Vagina (tissue), 2 donors: ENCODE measurements around the gene RAB18. TPM values are rescaled to one million over a fixed set of nuclear protein-coding genes. Genes with fewer than 3 reads are reported as not detected.

Experiments
- DNase-seq, 2 donors: peaks; one replicate each; pipeline ENCODE4 v3.0.0-alpha.2; 2017; ENCODE audit errors: extremely low spot score in 2 of 2
- H3K27ac ChIP-seq: fragments of 200-600 bp; sonication (generic); one replicate; pipeline ENCODE4 v1.5.1; 2019
- H3K27me3 ChIP-seq: fragments of 200-600 bp; sonication (generic); one replicate; pipeline ENCODE4 v1.5.1; 2019
- H3K36me3 ChIP-seq, 2 donors: fragments of 200-600 bp; sonication (generic); one replicate each; pipeline ENCODE4 v1.5.1; 2017 to 2019
- H3K4me1 ChIP-seq: fragments of 200-600 bp; sonication (generic); one replicate; pipeline ENCODE4 v1.5.1; 2019
- H3K4me3 ChIP-seq, 2 donors: fragments of 200-600 bp; sonication (generic); 1 replicate in 1 of 2; 2 replicates in 1 of 2; pipeline ENCODE4 v1.5.1; 2016 to 2019
- H3K9me3 ChIP-seq: fragments of 200-600 bp; sonication (generic); one replicate; pipeline ENCODE4 v1.5.1; 2019
- CTCF ChIP-seq, 3 experiments: fragments of 450-650 bp in 2 of 3; fragments of 200-600 bp in 1 of 3; sonication (generic) in 1 of 3; IDR thresholded peaks; one replicate each; pipeline ENCODE4 v1.5.1; 2017 to 2019; ENCODE audit warnings: antibody characterized with exemption in 3 of 3, mild to moderate bottlenecking in 2 of 3, moderate library complexity in 2 of 3
- POLR2A ChIP-seq, 2 donors: fragments of 450-650 bp; IDR thresholded peaks; one replicate each; pipeline ENCODE4 v1.6.1; 2017; ENCODE audit warnings: antibody characterized with exemption in 2 of 2, mild to moderate bottlenecking in 2 of 2, moderate library complexity in 2 of 2
- POLR2AphosphoS5 ChIP-seq, 2 donors: sonication (generic); formaldehyde crosslinking; IDR thresholded peaks; one replicate each; pipeline ENCODE4 v1.9.0; 2017; ENCODE audit warnings: antibody characterized with exemption in 2 of 2, mild to moderate bottlenecking in 2 of 2, low read depth in 1 of 2; ENCODE audit not compliant: insufficient read depth in 1 of 2
- intact Hi-C: fragments of 100-400 bp; cut with DNase I; formaldehyde crosslinking; loops from one replicate; pipeline ENCODE4 v1.15.1; 2023
- total RNA-seq: library from RNA; depleted of rRNA; stranded (reverse); fragments of >200 nt; gene quantifications from one replicate; pipeline ENCODE4 v1.2.3, GENCODE V29; 2016

The RAB18 gene
- total RNA-seq, 1 donor from 2014 or later: 34.9 TPM

- intact Hi-C loops: no loop called here
- Histone ChIP-seq H3K4me1 (no peaks in the 10 kb centered on the region), H3K27ac (no peak overlapping the region), H3K27me3 (no peaks in the 10 kb centered on the region), H3K4me3 (no peak overlapping the region), H3K9me3 (no peaks in the 10 kb centered on the region), H3K36me3 (peaks cover 0 to 27% of the 10 kb centered on the region in 2 donors)
- DNase-seq: no peak
- TF ChIP-seq POLR2AphosphoS5 (IDR thresholded peaks at IDR 0.05; ENCODE audit: insufficient read depth in 1 of 2, low read depth in 1 of 2) (no peak), CTCF (IDR thresholded peaks at IDR 0.05) (no peak), POLR2A (IDR thresholded peaks at IDR 0.05) (no peak)
These were observed 31.2 kb downstream of the RAB18 start for GRCh38 chr10:27535317-27535716.

GRCh38 chr10:27536437-27536836 is 32.3 kb downstream of the RAB18 start:
- no peak overlapping the region for H3K27ac ChIP-seq
- H3K36me3 ChIP-seq: peaks cover 0 to 27% of the 10 kb centered on the region in 2 donors

GRCh38 chr10:27537166-27537565 is 33.1 kb downstream of the RAB18 start:
- peaks cover 0 to 27% of the 10 kb centered on the region in 2 donors for H3K36me3 ChIP-seq
- H3K4me1 ChIP-seq: peaks cover 6% of the 10 kb centered on the region
- no peaks in the 10 kb centered on the region for H3K9me3 ChIP-seq
- intact Hi-C loops: no loop called here
- H3K4me3 ChIP-seq: no peak overlapping the region
- DNase-seq: no peak
- H3K27me3 ChIP-seq: no peaks in the 10 kb centered on the region
- no peak overlapping the region for H3K27ac ChIP-seq
- TF ChIP-seq CTCF (IDR thresholded peaks at IDR 0.05) (no peak), POLR2A (IDR thresholded peaks at IDR 0.05) (no peak), POLR2AphosphoS5 (IDR thresholded peaks at IDR 0.05; ENCODE audit: insufficient read depth in 1 of 2, low read depth in 1 of 2) (no peak)

More at GRCh38 chr10:27536437-27536836, 32.3 kb downstream of the RAB18 start:
- H3K4me3 ChIP-seq: no peak overlapping the region
- no peaks in the 10 kb centered on the region for H3K27me3 ChIP-seq
- DNase-seq: no peak
- no peaks in the 10 kb centered on the region for H3K9me3 ChIP-seq
- intact Hi-C loops: no loop called here
- TF ChIP-seq POLR2AphosphoS5 (IDR thresholded peaks at IDR 0.05; ENCODE audit: insufficient read depth in 1 of 2, low read depth in 1 of 2) (no peak), CTCF (IDR thresholded peaks at IDR 0.05) (no peak), POLR2A (IDR thresholded peaks at IDR 0.05) (no peak)
- no peaks in the 10 kb centered on the region for H3K4me1 ChIP-seq

DNA sequence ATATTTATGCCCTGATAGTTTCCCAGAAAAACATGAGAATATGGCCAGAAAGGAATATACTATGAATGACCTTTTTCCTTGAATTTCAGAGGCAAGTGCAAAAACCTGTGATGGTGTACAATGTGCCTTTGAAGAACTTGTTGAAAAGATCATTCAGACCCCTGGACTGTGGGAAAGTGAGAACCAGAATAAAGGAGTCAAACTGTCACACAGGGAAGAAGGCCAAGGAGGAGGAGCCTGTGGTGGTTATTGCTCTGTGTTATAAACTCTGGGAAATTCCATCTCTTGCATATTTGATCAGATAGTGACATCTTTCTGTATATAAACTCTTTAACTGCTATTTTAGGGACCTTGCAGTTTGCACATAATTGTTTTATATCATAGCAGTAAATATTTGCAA is 33.7 kb downstream of the RAB18 start:
- no peaks in the 10 kb centered on the region for H3K9me3 ChIP-seq
- peaks cover 6% of the 10 kb centered on the region for H3K4me1 ChIP-seq
- H3K4me3 ChIP-seq: no peak overlapping the region
- H3K27me3 ChIP-seq: no peaks in the 10 kb centered on the region
- no peak for TF ChIP-seq POLR2A (IDR thresholded peaks at IDR 0.05)
- no peak for TF ChIP-seq CTCF (IDR thresholded peaks at IDR 0.05)
- no peak for TF ChIP-seq POLR2AphosphoS5 (IDR thresholded peaks at IDR 0.05; ENCODE audit: insufficient read depth in 1 of 2, low read depth in 1 of 2)
- intact Hi-C loops: no loop called here
- H3K27ac ChIP-seq: no peak overlapping the region
- DNase-seq: no peak
- peaks cover 0 to 29% of the 10 kb centered on the region in 2 donors for H3K36me3 ChIP-seq

DNA sequence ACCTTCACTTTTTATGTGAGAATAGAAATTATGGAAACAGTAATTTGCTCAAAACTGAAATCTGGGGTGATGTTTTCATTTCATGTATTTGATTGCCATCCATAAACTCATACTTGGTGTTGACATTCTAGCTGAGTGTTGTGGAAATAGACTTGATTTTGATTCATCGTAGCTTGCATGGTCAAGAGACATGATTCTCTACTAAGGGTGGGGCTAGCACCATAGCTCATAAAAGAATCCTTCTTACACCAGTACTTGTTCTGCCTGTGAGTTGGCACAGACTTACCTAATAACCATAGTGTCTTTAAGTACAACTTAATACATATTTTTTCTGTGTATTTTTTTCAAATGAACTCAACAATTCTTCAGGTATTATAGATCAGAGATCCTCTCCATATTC is 36.6 kb downstream of the RAB18 start:
- peaks cover 6% of the 10 kb centered on the region for H3K4me1 ChIP-seq
- TF ChIP-seq POLR2AphosphoS5 (IDR thresholded peaks at IDR 0.05; ENCODE audit: insufficient read depth in 1 of 2, low read depth in 1 of 2) (peak in 1 of 2 donors; percentile 51), CTCF (IDR thresholded peaks at IDR 0.05) (no peak)
- H3K36me3 ChIP-seq: peaks cover 0 to 19% of the 10 kb centered on the region in 2 donors
- DNase-seq: no peak
- no peak overlapping the region for H3K27ac ChIP-seq
- no peak overlapping the region for H3K4me3 ChIP-seq
- intact Hi-C loops: no loop called here
- H3K9me3 ChIP-seq: no peaks in the 10 kb centered on the region
- no peaks in the 10 kb centered on the region for H3K27me3 ChIP-seq
